Jurkat, Clone E6-1 (cell line): ENCODE results near the gene FURIN.
"Not testable (repeated sequence)": the region's sequence is repeated elsewhere in the genome, so short reads cannot be mapped to it uniquely, and the experiment has no call there.

ENCODE experiments used
- DNase-seq: peaks from one replicate; pipeline ENCODE4 v3.0.0-alpha.2; 2011; ENCODE audit warnings: low read depth, low spot score
- H3K4me3 ChIP-seq: 2 replicates; pipeline ENCODE4 v1.5.1; 2011; ENCODE audit warnings: mild to moderate bottlenecking, low read length, control low read depth, moderate library complexity

FURIN gene

GRCh38 chr15:90892498-90893174, 24.2 kb downstream of the FURIN start:
- DNase-seq: no peak
- peak overlapping the region; percentile 90 for H3K4me3 ChIP-seq

GRCh38 chr15:90893175-90894090, 25.0 kb downstream of the FURIN start:
- peak overlapping the region; percentile 90 for H3K4me3 ChIP-seq

DNA sequence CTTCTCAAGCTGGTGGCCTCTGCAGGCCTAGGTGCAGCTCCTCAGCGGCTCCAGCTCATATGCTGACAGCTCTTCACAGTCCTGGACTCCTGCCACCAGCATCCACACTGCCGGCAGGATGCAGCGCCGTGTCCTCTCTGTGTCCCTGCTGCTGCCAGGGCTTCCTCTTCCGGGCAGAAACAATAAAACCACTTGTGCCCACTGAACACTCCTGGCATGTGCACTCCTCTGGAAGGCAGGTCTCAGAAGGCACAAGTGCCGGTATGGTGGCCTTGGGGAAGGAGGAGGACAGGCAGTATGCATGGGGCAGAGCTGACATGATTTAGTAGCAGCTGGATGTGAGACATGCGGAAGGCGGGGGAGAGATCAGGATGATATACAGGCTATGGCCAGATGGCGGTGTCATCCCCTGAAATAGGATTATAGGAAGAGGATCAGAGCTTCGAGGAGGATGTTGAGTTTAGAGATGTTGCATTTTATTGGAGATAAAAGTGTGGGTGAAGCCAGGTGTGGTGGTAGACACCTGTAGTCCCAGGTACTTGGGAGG, 27.3 kb downstream of the FURIN start:
- H3K4me3 ChIP-seq: no peak overlapping the region
- DNase-seq: no peak

More at GRCh38 chr15:90893175-90894090, 25.0 kb downstream of the FURIN start:
- peak; percentile 79 for DNase-seq

- not testable (repeated sequence) for H3K4me3 ChIP-seq, DNase-seq
These were observed 28.8 kb downstream of the FURIN start for GRCh38 chr15:90897131-90897655.

- no peak for DNase-seq
- H3K4me3 ChIP-seq: peak overlapping the region; percentile 76
These were observed 33.0 kb downstream of the FURIN start for GRCh38 chr15:90901175-90902039.

- DNase-seq: peak; percentile 67
- H3K4me3 ChIP-seq: peak overlapping the region; percentile 76
These were observed 33.9 kb downstream of the FURIN start for GRCh38 chr15:90902040-90902839.

- DNase-seq: peak; percentile 45
- H3K4me3 ChIP-seq: peak within 1 kb of the TSS; percentile 76
These were observed 34.7 kb downstream of the FURIN start, which contains the start of gene MAN2A2 for GRCh38 chr15:90902840-90903732. Gene MAN2A2, plus strand, starts transcription at chr15:90903302. Its CDS starts 906 bp downstream, at chr15:90904208.

GRCh38 chr15:90903733-90904536, 35.5 kb downstream of the FURIN start:
- H3K4me3 ChIP-seq: peak overlapping the region; percentile 76
- DNase-seq: no peak

- no peak for DNase-seq
These were observed 36.4 kb downstream of the FURIN start for GRCh38 chr15:90904746-90905145.

GRCh38 chr15:90905306-90906180, 37.2 kb downstream of the FURIN start:
- no peak overlapping the region for H3K4me3 ChIP-seq
- no peak for DNase-seq

More at GRCh38 chr15:90904746-90905145, 36.4 kb downstream of the FURIN start:
- no peak overlapping the region for H3K4me3 ChIP-seq

- DNase-seq: no peak
- no peak overlapping the region for H3K4me3 ChIP-seq
These were observed 37.9 kb downstream of the FURIN start for GRCh38 chr15:90906181-90906849.

DNA sequence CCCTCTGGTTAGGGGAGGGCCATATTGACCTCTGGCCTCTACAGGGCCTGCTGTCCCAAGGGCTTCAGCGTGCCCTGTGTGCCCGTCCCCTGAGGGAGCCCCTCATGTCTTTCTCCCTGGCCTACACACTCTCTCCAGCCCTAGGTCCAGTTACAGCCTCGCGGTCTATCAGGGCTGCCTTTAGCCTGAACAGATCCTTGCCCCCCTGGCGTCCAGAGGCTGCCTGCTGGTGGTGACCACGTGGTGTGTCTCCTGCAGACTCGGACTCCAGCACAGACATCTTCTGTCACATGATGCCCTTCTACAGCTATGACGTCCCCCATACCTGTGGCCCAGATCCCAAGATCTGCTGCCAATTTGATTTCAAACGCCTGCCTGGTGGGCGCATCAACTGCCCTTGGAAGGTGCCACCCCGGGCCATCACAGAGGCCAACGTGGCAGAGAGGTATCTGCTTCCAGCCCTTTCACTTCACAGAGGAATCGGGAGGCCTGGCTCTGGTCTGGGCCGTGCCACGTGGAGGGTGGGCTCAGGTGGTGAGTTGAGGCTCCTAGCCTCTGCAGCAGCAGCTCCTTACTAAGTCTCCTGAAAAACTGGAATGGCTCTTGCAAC, 38.8 kb downstream of the FURIN start:
- no peak overlapping the region for H3K4me3 ChIP-seq
- DNase-seq: no peak

- H3K4me3 ChIP-seq: no peak overlapping the region
- no peak for DNase-seq
These were observed 39.6 kb downstream of the FURIN start for GRCh38 chr15:90907838-90908507.

GRCh38 chr15:90909449-90909848, 41.1 kb downstream of the FURIN start:
- not testable (repeated sequence) for DNase-seq, H3K4me3 ChIP-seq
